K562 (cell line): ENCODE results near the gene AGPAT3. TPM values are rescaled to one million over a fixed set of nuclear protein-coding genes. Genes with fewer than 3 reads are reported as not detected.

ENCODE experiments used
- ATAC-seq: fragments of 200-7000 bp; cut with Tn5 transposase; 3 replicates; pipeline ENCODE4 v1.9.1; 2020; ENCODE audit warnings: moderate library complexity
- BruUV-seq: library from RNA; stranded (reverse); fragments of 400-500 nt; replicated peaks from 2 replicates; lab custom pipeline; 2021; lab: Mats Ljungman, UMichigan
- CTCF ChIA-PET: fragments of 300-600 bp; formaldehyde crosslinking; extraction: SDS; loops from one replicate; lab custom pipeline; 2021; ENCODE audit warnings: low intra/inter-chr PET ratio; lab: Yijun Ruan, JAX
- POLR2A ChIA-PET: fragments of 300-600, 350-650 bp; sonication (Branson Sonifier 250); formaldehyde crosslinking; extraction: SDS; loops from one replicate; lab custom pipeline; 2021; ENCODE audit warnings: antibody characterized with exemption, inconsistent platforms; lab: Yijun Ruan, JAX
- DNase-seq, 4 experiments: peaks; one replicate each; pipeline versions ENCODE4 v3.0.0 to v3.0.0-alpha.2; 2011 to 2018; ENCODE audit warnings: low spot score in 3 of 4, mixed read lengths in 3 of 4; ENCODE audit errors: extremely low read depth in 1 of 4
- FAIRE-seq: peaks from 2 replicates; lab custom pipeline; 2011; peaks lifted over from hg19 to GRCh38; lab: Jason Lieb, UNC
- H2AFZ ChIP-seq: 2 replicates; pipeline ENCODE4 v1.6.0; 2011; ENCODE audit warnings: low read depth, low read length, control low read depth, inconsistent platforms
- H3K27ac ChIP-seq: fragments of 200-600 bp; 3 replicates; pipeline ENCODE4 v1.8.0; 2011; ENCODE audit warnings: low read depth, mild to moderate bottlenecking, control low read depth, inconsistent platforms, low read length, moderate library complexity, mixed read lengths; ENCODE audit errors: extremely low read depth
- H3K27me3 ChIP-seq, 2 experiments: fragments of 300-600 bp in 1 of 2; 2 replicates in 1 of 2; 3 replicates in 1 of 2; pipeline versions ENCODE4 v1.6.0 to v1.8.0; 2011; ENCODE audit warnings: inconsistent platforms in 2 of 2, low read length in 2 of 2, mild to moderate bottlenecking in 1 of 2, mixed read lengths in 1 of 2, moderate library complexity in 1 of 2; ENCODE audit not compliant: control insufficient read depth in 2 of 2, insufficient read depth in 2 of 2
- H3K36me3 ChIP-seq: fragments of 300-600 bp; 3 replicates; pipeline ENCODE4 v1.8.0; 2011; ENCODE audit warnings: mild to moderate bottlenecking, low read length, inconsistent platforms; ENCODE audit not compliant: control insufficient read depth, insufficient read depth
- H3K4me1 ChIP-seq, 2 experiments: fragments of 200-600 bp in 1 of 2; replicated peaks in 1 of 2; 2 replicates in 1 of 2; 3 replicates in 1 of 2; pipeline versions ENCODE4 v1.5.1 to v1.8.0; 2011; ENCODE audit warnings: inconsistent platforms in 2 of 2, low read length in 2 of 2, mild to moderate bottlenecking in 1 of 2, mixed read lengths in 1 of 2, moderate library complexity in 1 of 2; ENCODE audit not compliant: control insufficient read depth in 2 of 2, insufficient read depth in 2 of 2
- H3K4me2 ChIP-seq: 2 replicates; pipeline ENCODE4 v1.6.1; 2011; ENCODE audit warnings: low read length, control low read depth, inconsistent platforms, mixed read lengths; ENCODE audit not compliant: insufficient read depth
- H3K4me3 ChIP-seq: fragments of 200-600 bp; sonication (generic), shearing (Covaris generic); 2 replicates; pipeline ENCODE4 v1.5.1; 2016; ENCODE audit warnings: control low read depth, inconsistent platforms
- H3K79me2 ChIP-seq: fragments of 200-600 bp; 3 replicates; pipeline ENCODE4 v1.8.0; 2011; ENCODE audit warnings: low read length, inconsistent platforms; ENCODE audit not compliant: control insufficient read depth, insufficient read depth
- H3K9ac ChIP-seq, 2 experiments: 2 replicates each; pipeline versions ENCODE4 v1.6.0 to v1.6.1; 2011; ENCODE audit warnings: low read depth in 2 of 2, low read length in 2 of 2, control low read depth in 1 of 2, inconsistent platforms in 1 of 2, mild to moderate bottlenecking in 1 of 2, mixed read lengths in 1 of 2; ENCODE audit not compliant: insufficient read depth in 1 of 2
- H3K9me1 ChIP-seq: one replicate; pipeline ENCODE4 v1.6.0; 2011; ENCODE audit warnings: inconsistent platforms, mild to moderate bottlenecking, low read length, moderate library complexity; ENCODE audit not compliant: control insufficient read depth, insufficient read depth
- H3K9me3 ChIP-seq: replicated peaks from 2 replicates; pipeline ENCODE4 v1.5.1; 2011; ENCODE audit warnings: low read depth, low read length, inconsistent platforms; ENCODE audit not compliant: control insufficient read depth, insufficient read depth
- H4K20me1 ChIP-seq: replicated peaks from 2 replicates; pipeline ENCODE4 v1.6.1; 2011; ENCODE audit warnings: low read length, inconsistent platforms, mixed read lengths; ENCODE audit not compliant: control insufficient read depth, insufficient read depth
- CC2D1A ChIP-seq: fragments of 450-650 bp; IDR thresholded peaks from 2 replicates; pipeline ENCODE4 v1.6.1; 2017; ENCODE audit warnings: mild to moderate bottlenecking
- IFI16 ChIP-seq: fragments of 250-450 bp; sonication (Bioruptor Pico); IDR thresholded peaks from 2 replicates; pipeline ENCODE4 v2.1.2; 2022; ENCODE audit warnings: mild to moderate bottlenecking, inconsistent platforms
- IRF1 ChIP-seq: sonication (generic); formaldehyde crosslinking; IDR thresholded peaks from 2 replicates; pipeline ENCODE4 v1.8.0; 2022; ENCODE audit warnings: missing genetic modification reagents, mild to moderate bottlenecking, borderline replicate concordance
- MAX ChIP-seq: sonication (generic); formaldehyde crosslinking; IDR thresholded peaks from 2 replicates; pipeline ENCODE4 v1.9.0; 2022; ENCODE audit warnings: mild to moderate bottlenecking, missing genetic modification reagents
- YY1 ChIP-seq, 3 experiments: IDR thresholded peaks; 2 replicates each; pipeline ENCODE4 v1.6.1; 2011; ENCODE audit warnings: low read length in 2 of 3, mild to moderate bottlenecking in 2 of 3, moderate library complexity in 2 of 3, borderline replicate concordance in 1 of 3, control low read depth in 1 of 3, low read depth in 1 of 3; ENCODE audit not compliant: insufficient read depth in 3 of 3, insufficient replicate concordance in 2 of 3, control insufficient read depth in 1 of 3, insufficient read length in 1 of 3; ENCODE audit errors: extremely low read depth in 1 of 3
- ZNF121 ChIP-seq: sonication (generic); formaldehyde crosslinking; conservative IDR thresholded peaks from 2 replicates; pipeline ENCODE4 v1.8.0; 2022; ENCODE audit warnings: missing genetic modification reagents
- WGBS: fragments of 100-300 bp; shearing (Covaris generic); methylation state at CpG from one replicate; pipeline ENCODE4 v1.1.6; 2016; ENCODE audit warnings: low coverage, mixed read lengths; ENCODE audit not compliant: insufficient coverage; ENCODE audit errors: missing lambda C conversion rate; 5-methylcytosine and 5-hydroxymethylcytosine counted together
- in situ Hi-C: fragments of 300-500 bp; cut with MboI; formaldehyde crosslinking; loops from 4 replicates; pipeline ENCODE4 v1.15.0; 2018; ENCODE audit warnings: inconsistent platforms, mixed read lengths
- intact Hi-C: fragments of 100-400 bp; cut with micrococcal nuclease; formaldehyde crosslinking; loops from 2 replicates; pipeline ENCODE4 v1.14.2; 2022
- polyA plus RNA-seq, 8 experiments: library from polyadenylated mRNA; depleted of rRNA in 4 of 8; stranded (reverse) in 5 of 8; unstranded in 3 of 8; fragments of >200 nt; fragmentation: Nextera tagmentation in 2 of 8; fragmentation: Illumina TruSeq in 1 of 8; extraction: Ambion mirVana in 2 of 8; extraction: Trizol in 1 of 8; gene quantifications; 2 replicates each; pipeline versions ENCODE4 v1.2.1 to v1.2.3, GENCODE V29; 2011 to 2014; ENCODE audit warnings: inconsistent platforms in 1 of 8, missing spikeins in 1 of 8
- total RNA-seq, 7 experiments: library from RNA; depleted of rRNA in 6 of 7; stranded (reverse); fragments of >200 nt in 6 of 7; fragmentation: Illumina TruSeq in 2 of 7; extraction: Trizol in 2 of 7; gene quantifications; 2 replicates each; pipeline versions ENCODE4 v1.2.1 to v1.2.3, GENCODE V29; 2011 to 2021; ENCODE audit warnings: low replicate concordance in 1 of 7

Gene AGPAT3
- total and polyA plus RNA-seq, 9 of the 15 experiments (the other 6 are each of a cell fraction or from before 2014, with no cell fraction given), result 1.5 to 88.4 (median 35.7) TPM

DNA sequence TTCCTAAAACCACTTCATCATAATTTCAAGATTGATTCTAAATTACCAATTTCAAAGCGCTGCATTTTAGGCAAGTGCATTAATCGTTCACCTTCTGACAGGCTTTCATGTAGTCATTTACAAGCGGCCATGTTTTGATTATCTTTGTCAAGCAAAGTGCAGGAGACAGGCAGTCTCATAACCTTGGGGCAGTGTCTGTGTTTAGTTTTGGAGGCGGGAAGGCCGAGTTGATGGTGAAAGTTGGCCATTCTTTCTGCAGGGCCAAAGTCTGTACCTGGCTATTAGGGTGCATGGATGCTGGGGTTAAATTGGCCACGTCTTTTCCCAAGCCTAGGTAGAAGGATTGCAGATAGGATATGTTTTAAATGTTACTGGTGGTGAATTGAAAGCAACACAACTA is 2.9 kb downstream of the AGPAT3 start:
- ChIA-PET CTCF (no interaction called here), POLR2A (interaction anchor here (0.9 to 4.1 kb wide), 3 partner anchors 12 to 50 kb away, joined by 3 to 20 read pairs (median 15); no protein-coding TSS in a partner anchor)
- intact Hi-C loops, result no loop called here
- ATAC-seq (no peak), DNase-seq (no peak), FAIRE-seq (peak; percentile 77)
- Histone ChIP-seq H3K27ac (no peak overlapping the region), H3K27me3 (no peaks in the 10 kb centered on the region), H3K4me3 (no peak overlapping the region), H3K9ac (no peak overlapping the region), H3K9me3 (no peaks in the 10 kb centered on the region), H3K4me1 (peaks cover 22 to 39% of the 10 kb centered on the region in 2 experiments), H4K20me1 (0 out of 2 replicates have a peak, but pooled peaks cover 2% of the 10 kb centered on the region), H2AFZ (no peak overlapping the region), H3K9me1 (no peaks in the 10 kb centered on the region), H3K36me3 (peaks cover 55% of the 10 kb centered on the region)
- BruUV-seq, result TSS peak; percentile 30
- in situ Hi-C loops, result no loop called here
- WGBS, result 66% methylated on average over 6 of the region's 6 CpGs
- TF ChIP-seq YY1 (IDR thresholded peaks at IDR 0.05; ENCODE audit: borderline replicate concordance in 1 of 3, control insufficient read depth in 1 of 3, extremely low read depth in 1 of 3, insufficient read depth in 3 of 3, insufficient read length in 1 of 3, insufficient replicate concordance in 2 of 3, low read depth in 1 of 3, low read length in 2 of 3) (peak in 1 of 3 experiments; percentile 65), IFI16 (CRISPR knock-in tag) (no peak)
- TF ChIP-seq, all 486 proteins: peak for 1
- Histone ChIP-seq H3K4me2 (no peak overlapping the region; the same call in 1 of the 2 replicates), H3K79me2 (peaks cover 80% of the 10 kb centered on the region)

DNA sequence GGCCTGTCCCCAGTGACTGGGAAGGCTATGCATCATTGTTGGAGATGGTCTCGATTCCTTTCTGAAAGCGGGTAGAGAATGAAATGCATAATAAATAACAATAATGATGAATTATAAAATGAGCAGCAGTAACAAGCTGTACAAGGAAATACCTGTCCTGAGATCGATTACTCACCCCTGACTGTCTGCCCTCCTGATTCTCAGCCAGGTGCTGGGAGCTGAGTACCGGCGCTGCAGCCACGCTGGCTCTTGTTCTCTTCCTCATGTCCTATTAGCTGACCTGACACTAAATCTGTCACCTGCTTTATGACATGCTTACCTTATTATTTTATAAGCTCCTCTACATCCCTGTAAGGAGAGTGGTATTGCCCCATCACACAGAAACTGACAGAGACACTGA is 3.4 kb downstream of the AGPAT3 start:
- Histone ChIP-seq H3K9me1 (no peaks in the 10 kb centered on the region), H3K79me2 (peaks cover 84% of the 10 kb centered on the region), H3K27ac (no peak overlapping the region), H2AFZ (no peak overlapping the region), H3K4me2 (no peak overlapping the region)
- ATAC-seq, result no peak
- TF ChIP-seq IRF1 (CRISPR knock-in tag) (no peak), ZNF121 (CRISPR knock-in tag) (no peak), MAX (CRISPR knock-in tag) (0 out of 2 replicates have a peak, but pooled peaks have one; percentile 16), CC2D1A (no peak)
- TF ChIP-seq, all 486 proteins: peak for 1
- ChIA-PET POLR2A (interaction anchor here (0.9 to 4.1 kb wide), 5 partner anchors 11 to 50 kb away, joined by 3 to 20 read pairs (median 8); no protein-coding TSS in a partner anchor), CTCF (no interaction called here)
- H3K36me3 ChIP-seq, result peaks cover 61% of the 10 kb centered on the region
- H4K20me1 ChIP-seq, result 0 out of 2 replicates have a peak, but pooled peaks cover 3% of the 10 kb centered on the region
- 91% methylated on average over 6 of the region's 6 CpGs for WGBS
- H3K4me3 ChIP-seq, result no peak overlapping the region
- H3K9ac ChIP-seq, result 0 out of 4 replicates have a peak overlapping the region, but pooled peaks of 1 of the 2 experiments have one; percentile 57
- no TSS peak for BruUV-seq
- H3K27me3 ChIP-seq, result no peaks in the 10 kb centered on the region
- in situ Hi-C loops (no loop called here), intact Hi-C loops (no loop called here)
- no peak for DNase-seq
- FAIRE-seq, result no peak
- H3K4me1 ChIP-seq, result peaks cover 22 to 40% of the 10 kb centered on the region in 2 experiments
- H3K9me3 ChIP-seq, result no peaks in the 10 kb centered on the region
